Stimulated activated CD8-positive, alpha-beta memory T cell treated with anti-CD3 and anti-CD28 coated beads, Interleukin-2, amount 100 ng/mL, for 48 hours (primary cell): ENCODE measurements around the gene TNNI3K.

ENCODE experiments used
- DNase-seq, 2 donors: peaks; one replicate each; pipeline ENCODE4 v3.0.0-alpha.2; 2020; ENCODE audit warnings: low read depth in 2 of 2

TNNI3K gene

GRCh38 chr1:74571493-74571800 is 336.3 kb downstream of the TNNI3K start:
- no peak for DNase-seq

- DNase-seq: no peak
These were observed 336.7 kb downstream of the TNNI3K start for GRCh38 chr1:74571891-74572290.

GRCh38 chr1:74578101-74578500 is 342.9 kb downstream of the TNNI3K start:
- DNase-seq: no peak

- DNase-seq: no peak
These were observed 344.2 kb downstream of the TNNI3K start for GRCh38 chr1:74579425-74579824.

GRCh38 chr1:74583397-74583796 is 348.2 kb downstream of the TNNI3K start:
- DNase-seq: no peak

GRCh38 chr1:74584185-74584584 is 349.0 kb downstream of the TNNI3K start:
- no peak for DNase-seq

- DNase-seq: no peak
These were observed 351.2 kb downstream of the TNNI3K start for GRCh38 chr1:74586253-74586897.

- DNase-seq: no peak
These were observed 352.7 kb downstream of the TNNI3K start for GRCh38 chr1:74587888-74588287.

- DNase-seq: no peak
These were observed 355.1 kb downstream of the TNNI3K start for GRCh38 chr1:74590288-74590687.

GRCh38 chr1:74591949-74592348 is 356.8 kb downstream of the TNNI3K start:
- DNase-seq: no peak

- DNase-seq: no peak
These were observed 357.6 kb downstream of the TNNI3K start for GRCh38 chr1:74592580-74593355.
